Subcutaneous adipose tissue (tissue), 4 donors: Measurements from ENCODE around the gene CCNYL1. TPM values are rescaled to one million over a fixed set of nuclear protein-coding genes. Genes with fewer than 3 reads are reported as not detected.

ENCODE experiments used
- total RNA-seq, 4 donors: library from RNA; depleted of rRNA; stranded (reverse); fragments of >200 nt; gene quantifications; one replicate each; pipeline ENCODE4 v1.1.0, GENCODE V29; 2016
- TF ChIP-seq, protein P1 (sequence below): fragments of 450-650 bp; IDR thresholded peaks from one replicate; pipeline ENCODE4 v1.5.1; 2016; ENCODE audit warnings: low read depth, mild to moderate bottlenecking, control low read depth, antibody characterized with exemption, moderate library complexity

Gene CCNYL1
- total RNA-seq, 4 donors from 2014 or later = 17.0 to 26.4 (median 20.8) TPM

- TF ChIP-seq, protein P1, sequence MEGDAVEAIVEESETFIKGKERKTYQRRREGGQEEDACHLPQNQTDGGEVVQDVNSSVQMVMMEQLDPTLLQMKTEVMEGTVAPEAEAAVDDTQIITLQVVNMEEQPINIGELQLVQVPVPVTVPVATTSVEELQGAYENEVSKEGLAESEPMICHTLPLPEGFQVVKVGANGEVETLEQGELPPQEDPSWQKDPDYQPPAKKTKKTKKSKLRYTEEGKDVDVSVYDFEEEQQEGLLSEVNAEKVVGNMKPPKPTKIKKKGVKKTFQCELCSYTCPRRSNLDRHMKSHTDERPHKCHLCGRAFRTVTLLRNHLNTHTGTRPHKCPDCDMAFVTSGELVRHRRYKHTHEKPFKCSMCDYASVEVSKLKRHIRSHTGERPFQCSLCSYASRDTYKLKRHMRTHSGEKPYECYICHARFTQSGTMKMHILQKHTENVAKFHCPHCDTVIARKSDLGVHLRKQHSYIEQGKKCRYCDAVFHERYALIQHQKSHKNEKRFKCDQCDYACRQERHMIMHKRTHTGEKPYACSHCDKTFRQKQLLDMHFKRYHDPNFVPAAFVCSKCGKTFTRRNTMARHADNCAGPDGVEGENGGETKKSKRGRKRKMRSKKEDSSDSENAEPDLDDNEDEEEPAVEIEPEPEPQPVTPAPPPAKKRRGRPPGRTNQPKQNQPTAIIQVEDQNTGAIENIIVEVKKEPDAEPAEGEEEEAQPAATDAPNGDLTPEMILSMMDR = no peak
These were observed 36.5 kb downstream of the CCNYL1 start for GRCh38 chr2:207747653-207748560.

GRCh38 chr2:207748993-207749392 is 37.6 kb downstream of the CCNYL1 start:
- TF ChIP-seq, protein P1 = no peak

DNA sequence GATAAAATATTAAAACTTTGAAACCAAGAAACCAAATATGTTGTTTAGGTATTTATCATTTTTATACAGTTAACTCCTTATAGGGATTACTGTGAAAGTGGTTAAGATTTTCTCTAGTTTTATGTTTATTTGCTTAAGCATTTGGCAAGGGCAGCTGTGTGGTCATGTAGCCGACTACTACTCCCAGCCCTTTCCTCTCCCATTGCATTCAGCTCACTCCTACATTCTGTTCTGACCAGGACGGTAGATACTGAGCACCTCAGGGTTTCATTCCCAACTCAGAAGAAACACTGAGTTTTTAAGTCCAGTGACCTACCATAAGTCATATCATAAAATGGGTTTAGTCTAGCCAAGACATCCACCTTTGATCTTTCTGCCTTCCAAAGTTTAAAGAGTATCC is 38.4 kb downstream of the CCNYL1 start:
- TF ChIP-seq, protein P1 = no peak

GRCh38 chr2:207750345-207750744 is 38.9 kb downstream of the CCNYL1 start:
- TF ChIP-seq, protein P1 = no peak

DNA sequence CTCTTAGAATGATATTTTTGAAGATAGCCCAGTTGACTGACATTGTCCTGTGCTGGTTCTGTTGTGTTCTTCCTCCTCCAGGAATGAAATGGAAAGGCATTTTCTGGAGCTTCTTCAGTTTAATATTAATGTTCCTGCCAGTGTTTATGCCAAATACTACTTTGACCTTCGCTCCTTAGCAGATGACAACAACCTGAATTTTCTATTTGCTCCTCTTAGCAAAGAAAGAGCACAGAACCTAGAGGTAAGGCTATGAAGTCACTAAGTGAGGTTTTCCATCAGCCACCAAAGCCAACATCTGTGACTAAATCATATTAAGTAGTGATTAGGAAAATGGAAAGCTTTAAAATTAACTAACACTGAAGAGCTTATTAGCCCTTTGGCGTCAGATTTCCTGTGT is 39.4 kb downstream of the CCNYL1 start:
- TF ChIP-seq, protein P1 = no peak

- TF ChIP-seq, protein P1 = no peak
These were observed 43.3 kb downstream of the CCNYL1 start for GRCh38 chr2:207754498-207755383.

GRCh38 chr2:207758025-207758424 is 46.6 kb downstream of the CCNYL1 start:
- TF ChIP-seq, protein P1 = no peak
